Endothelial cell of umbilical vein (primary cell): ENCODE measurements around the gene EFS.

ENCODE experiments used
- EZH2 ChIP-seq: IDR thresholded peaks from 2 replicates; pipeline ENCODE4 v1.6.1; 2012; ENCODE audit warnings: borderline replicate concordance, low read depth, mild to moderate bottlenecking, moderate library complexity, low read length, inconsistent platforms; ENCODE audit not compliant: severe bottlenecking
- TF ChIP-seq, protein P1 (sequence below), 2 donors: IDR thresholded peaks; 1 replicate in 1 of 2; 2 replicates in 1 of 2; pipeline ENCODE4 v1.5.1; 2011; ENCODE audit warnings: low read length in 2 of 2, mild to moderate bottlenecking in 2 of 2, moderate library complexity in 2 of 2, control low read depth in 1 of 2, inconsistent platforms in 1 of 2, low read depth in 1 of 2; ENCODE audit not compliant: insufficient read depth in 1 of 2; ENCODE audit errors: extremely low read depth in 1 of 2
- TF ChIP-seq, protein P2 (sequence below): IDR thresholded peaks from 2 replicates; pipeline ENCODE4 v1.6.1; 2011; ENCODE audit not compliant: insufficient read depth, insufficient read length

- TF ChIP-seq EZH2, result no peak
- TF ChIP-seq, protein P1, sequence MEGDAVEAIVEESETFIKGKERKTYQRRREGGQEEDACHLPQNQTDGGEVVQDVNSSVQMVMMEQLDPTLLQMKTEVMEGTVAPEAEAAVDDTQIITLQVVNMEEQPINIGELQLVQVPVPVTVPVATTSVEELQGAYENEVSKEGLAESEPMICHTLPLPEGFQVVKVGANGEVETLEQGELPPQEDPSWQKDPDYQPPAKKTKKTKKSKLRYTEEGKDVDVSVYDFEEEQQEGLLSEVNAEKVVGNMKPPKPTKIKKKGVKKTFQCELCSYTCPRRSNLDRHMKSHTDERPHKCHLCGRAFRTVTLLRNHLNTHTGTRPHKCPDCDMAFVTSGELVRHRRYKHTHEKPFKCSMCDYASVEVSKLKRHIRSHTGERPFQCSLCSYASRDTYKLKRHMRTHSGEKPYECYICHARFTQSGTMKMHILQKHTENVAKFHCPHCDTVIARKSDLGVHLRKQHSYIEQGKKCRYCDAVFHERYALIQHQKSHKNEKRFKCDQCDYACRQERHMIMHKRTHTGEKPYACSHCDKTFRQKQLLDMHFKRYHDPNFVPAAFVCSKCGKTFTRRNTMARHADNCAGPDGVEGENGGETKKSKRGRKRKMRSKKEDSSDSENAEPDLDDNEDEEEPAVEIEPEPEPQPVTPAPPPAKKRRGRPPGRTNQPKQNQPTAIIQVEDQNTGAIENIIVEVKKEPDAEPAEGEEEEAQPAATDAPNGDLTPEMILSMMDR (IDR thresholded peaks at IDR 0.05; ENCODE audit: extremely low read depth in 1 of 2, insufficient read depth in 1 of 2, low read depth in 1 of 2, low read length in 2 of 2), result no peak
- TF ChIP-seq, protein P2, sequence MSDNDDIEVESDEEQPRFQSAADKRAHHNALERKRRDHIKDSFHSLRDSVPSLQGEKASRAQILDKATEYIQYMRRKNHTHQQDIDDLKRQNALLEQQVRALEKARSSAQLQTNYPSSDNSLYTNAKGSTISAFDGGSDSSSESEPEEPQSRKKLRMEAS, result no peak
Observed at GRCh38 chr14:23353433-23353780, 11.6 kb downstream of the EFS start.
